Mesendoderm (in vitro differentiated cells): ENCODE measurements around the gene TTBK1.

ENCODE experiments used
- DNase-seq: peaks from one replicate; pipeline ENCODE4 v3.0.0; 2013
- H2AK5ac ChIP-seq: 2 replicates; pipeline ENCODE4 v1.6.1; 2013; ENCODE audit warnings: low read length, inconsistent platforms
- H2BK120ac ChIP-seq: 2 replicates; pipeline ENCODE4 v1.6.1; 2013; ENCODE audit warnings: low read depth, mild to moderate bottlenecking, low read length, moderate library complexity, mixed read lengths
- H2BK15ac ChIP-seq: replicated peaks from 2 replicates; pipeline ENCODE4 v1.6.1; 2013; ENCODE audit warnings: low read depth, mild to moderate bottlenecking, moderate library complexity
- H2BK5ac ChIP-seq: 2 replicates; pipeline ENCODE4 v1.6.1; 2013; ENCODE audit warnings: low read length, inconsistent platforms
- H3K18ac ChIP-seq: 2 replicates; pipeline ENCODE4 v1.6.1; 2013; ENCODE audit warnings: mild to moderate bottlenecking, low read length, mixed read lengths
- H3K23ac ChIP-seq: one replicate; pipeline ENCODE4 v1.6.1; 2013; ENCODE audit warnings: low read length
- H3K27ac ChIP-seq: 2 replicates; pipeline ENCODE4 v1.5.1; 2013; ENCODE audit warnings: low read depth, mild to moderate bottlenecking, inconsistent platforms, low read length, moderate library complexity
- H3K27me3 ChIP-seq: 2 replicates; pipeline ENCODE4 v1.6.1; 2013; ENCODE audit warnings: low read length, control low read depth, mild to moderate bottlenecking, inconsistent platforms; ENCODE audit not compliant: insufficient read depth, poor library complexity
- H3K36me3 ChIP-seq: 2 replicates; pipeline ENCODE4 v1.6.1; 2013; ENCODE audit warnings: low read length, inconsistent platforms; ENCODE audit not compliant: control insufficient read depth, insufficient read depth
- H3K4ac ChIP-seq: one replicate; pipeline ENCODE4 v1.6.1; 2013; ENCODE audit warnings: low read depth, mild to moderate bottlenecking, low read length, moderate library complexity
- H3K4me1 ChIP-seq: 2 replicates; pipeline ENCODE4 v1.6.1; 2013; ENCODE audit warnings: low read depth, low read length, inconsistent platforms; ENCODE audit not compliant: control insufficient read depth
- H3K4me2 ChIP-seq: 2 replicates; pipeline ENCODE4 v1.6.1; 2013; ENCODE audit warnings: low read length
- H3K4me3 ChIP-seq: 2 replicates; pipeline ENCODE4 v1.5.1; 2013; ENCODE audit warnings: mild to moderate bottlenecking, low read length
- H3K56ac ChIP-seq: one replicate; pipeline ENCODE4 v1.6.1; 2013; ENCODE audit warnings: low read length
- H3K79me1 ChIP-seq: 2 replicates; pipeline ENCODE4 v1.6.1; 2013; ENCODE audit warnings: low read length, inconsistent platforms
- H3K79me2 ChIP-seq: 2 replicates; pipeline ENCODE4 v1.6.1; 2013; ENCODE audit warnings: mild to moderate bottlenecking, low read length; ENCODE audit not compliant: control insufficient read depth, insufficient read depth
- H3K9ac ChIP-seq: 2 replicates; pipeline ENCODE4 v1.6.1; 2013; ENCODE audit warnings: low read length, inconsistent platforms
- H4K5ac ChIP-seq: one replicate; pipeline ENCODE4 v1.6.1; 2013; ENCODE audit warnings: low read length
- H4K8ac ChIP-seq: one replicate; pipeline ENCODE4 v1.6.1; 2013; ENCODE audit warnings: low read depth, mild to moderate bottlenecking, control low read depth, low read length, moderate library complexity
- WGBS: extraction: QIAGEN DNeasy Blood & Tissue Kit; methylation state at CpG from one replicate; pipeline ENCODE4 v1.1.7; 2013; ENCODE audit warnings: low lambda C conversion rate, missing lambda C conversion rate; ENCODE audit not compliant: insufficient coverage; ENCODE audit errors: extremely low coverage; 5-methylcytosine and 5-hydroxymethylcytosine counted together

TTBK1 gene

GRCh38 chr6:43257367-43258145 lies 14.3 kb downstream of the TTBK1 start:
- H2BK15ac ChIP-seq, result no peak overlapping the region
- no peak overlapping the region for H2AK5ac ChIP-seq
- H3K36me3 ChIP-seq, result no peaks in the 10 kb centered on the region
- H3K4me2 ChIP-seq, result no peak overlapping the region
- H3K4me3 ChIP-seq, result no peak overlapping the region
- H4K5ac ChIP-seq, result no peak overlapping the region
- H3K18ac ChIP-seq, result no peak overlapping the region
- no peak overlapping the region for H2BK120ac ChIP-seq
- peak overlapping the region; percentile 15 for H3K56ac ChIP-seq
- H3K9ac ChIP-seq, result no peak overlapping the region
- H4K8ac ChIP-seq, result no peak overlapping the region
- no peaks in the 10 kb centered on the region for H3K27me3 ChIP-seq
- H3K79me1 ChIP-seq, result no peaks in the 10 kb centered on the region
- no peak overlapping the region for H3K27ac ChIP-seq
- H3K4ac ChIP-seq, result no peak overlapping the region
- no peaks in the 10 kb centered on the region for H3K4me1 ChIP-seq
- no peak overlapping the region for H3K23ac ChIP-seq
- no peaks in the 10 kb centered on the region for H3K79me2 ChIP-seq
- no peak for DNase-seq
- H2BK5ac ChIP-seq, result no peak overlapping the region
- WGBS, result no CpG with 5 or more reads among the region's 12 CpGs

- Histone ChIP-seq H3K4me2 (no peak overlapping the region), H2BK5ac (no peak overlapping the region), H2BK15ac (no peak overlapping the region), H2AK5ac (no peak overlapping the region), H2BK120ac (no peak overlapping the region), H3K36me3 (no peaks in the 10 kb centered on the region), H3K4me1 (no peaks in the 10 kb centered on the region), H3K27ac (no peak overlapping the region), H3K4ac (no peak overlapping the region), H3K79me1 (no peaks in the 10 kb centered on the region), H3K18ac (no peak overlapping the region), H4K8ac (no peak overlapping the region), H3K56ac (no peak overlapping the region), H3K4me3 (no peak overlapping the region), H3K79me2 (no peaks in the 10 kb centered on the region), H3K23ac (no peak overlapping the region), H4K5ac (no peak overlapping the region), H3K27me3 (no peaks in the 10 kb centered on the region), H3K9ac (no peak overlapping the region)
- no peak for DNase-seq
- WGBS, result no CpG with 5 or more reads among the region's 4 CpGs
Observed at GRCh38 chr6:43258180-43258579, 14.9 kb downstream of the TTBK1 start.

GRCh38 chr6:43258807-43259686 lies 15.8 kb downstream of the TTBK1 start:
- no peak overlapping the region for H3K4me2 ChIP-seq
- H3K4ac ChIP-seq, result no peak overlapping the region
- no peak overlapping the region for H3K56ac ChIP-seq
- H3K4me3 ChIP-seq, result no peak overlapping the region
- no peak overlapping the region for H2BK120ac ChIP-seq
- H3K79me1 ChIP-seq, result no peaks in the 10 kb centered on the region
- no peak overlapping the region for H4K5ac ChIP-seq
- no peak overlapping the region for H3K18ac ChIP-seq
- no peak overlapping the region for H3K27ac ChIP-seq
- H2BK5ac ChIP-seq, result no peak overlapping the region
- DNase-seq, result no peak
- no peak overlapping the region for H2AK5ac ChIP-seq
- no peaks in the 10 kb centered on the region for H3K79me2 ChIP-seq
- no peak overlapping the region for H2BK15ac ChIP-seq
- H3K23ac ChIP-seq, result no peak overlapping the region
- H3K27me3 ChIP-seq, result no peaks in the 10 kb centered on the region
- no peaks in the 10 kb centered on the region for H3K36me3 ChIP-seq
- no peak overlapping the region for H4K8ac ChIP-seq
- no peaks in the 10 kb centered on the region for H3K4me1 ChIP-seq
- no peak overlapping the region for H3K9ac ChIP-seq
- no CpG with 5 or more reads among the region's 30 CpGs for WGBS

- H3K36me3 ChIP-seq, result no peaks in the 10 kb centered on the region
- H3K23ac ChIP-seq, result no peak overlapping the region
- no peak overlapping the region for H4K5ac ChIP-seq
- H3K27ac ChIP-seq, result no peak overlapping the region
- no peak overlapping the region for H4K8ac ChIP-seq
- H3K56ac ChIP-seq, result no peak overlapping the region
- no peak overlapping the region for H2BK15ac ChIP-seq
- no peak overlapping the region for H2BK5ac ChIP-seq
- no peak for DNase-seq
- H3K79me1 ChIP-seq, result no peaks in the 10 kb centered on the region
- no peaks in the 10 kb centered on the region for H3K27me3 ChIP-seq
- H3K4me3 ChIP-seq, result no peak overlapping the region
- H3K18ac ChIP-seq, result no peak overlapping the region
- H2BK120ac ChIP-seq, result no peak overlapping the region
- no peak overlapping the region for H3K4ac ChIP-seq
- H3K4me1 ChIP-seq, result no peaks in the 10 kb centered on the region
- no peaks in the 10 kb centered on the region for H3K79me2 ChIP-seq
- no peak overlapping the region for H3K4me2 ChIP-seq
- WGBS, result no CpG with 5 or more reads among the region's 4 CpGs
- H3K9ac ChIP-seq, result no peak overlapping the region
- no peak overlapping the region for H2AK5ac ChIP-seq
Observed at GRCh38 chr6:43260791-43261190, 17.5 kb downstream of the TTBK1 start.

GRCh38 chr6:43261198-43261597 lies 17.9 kb downstream of the TTBK1 start:
- no peak for DNase-seq
- no peak overlapping the region for H3K9ac ChIP-seq

More at GRCh38 chr6:43261198-43261597, 17.9 kb downstream of the TTBK1 start:
- no peaks in the 10 kb centered on the region for H3K79me1 ChIP-seq
- H3K4me3 ChIP-seq, result no peak overlapping the region
- no peak overlapping the region for H3K4me2 ChIP-seq
- WGBS, result no CpG with 5 or more reads among the region's 5 CpGs
- no peak overlapping the region for H4K5ac ChIP-seq
- H2BK120ac ChIP-seq, result no peak overlapping the region
- no peak overlapping the region for H2AK5ac ChIP-seq
- H3K27me3 ChIP-seq, result no peaks in the 10 kb centered on the region
- H3K4ac ChIP-seq, result no peak overlapping the region
- H3K4me1 ChIP-seq, result no peaks in the 10 kb centered on the region
- H3K18ac ChIP-seq, result no peak overlapping the region
- H3K79me2 ChIP-seq, result no peaks in the 10 kb centered on the region
- H2BK15ac ChIP-seq, result no peak overlapping the region
- no peak overlapping the region for H4K8ac ChIP-seq
- no peaks in the 10 kb centered on the region for H3K36me3 ChIP-seq
- H3K56ac ChIP-seq, result no peak overlapping the region
- no peak overlapping the region for H3K27ac ChIP-seq
- H2BK5ac ChIP-seq, result no peak overlapping the region
- no peak overlapping the region for H3K23ac ChIP-seq
